GM18505 (cell line): Measurements from ENCODE around the gene SPON2.

Source experiments
- ATAC-seq: cut with Tn5 transposase; IDR thresholded peaks from one replicate; pipeline ENCODE4 v1.9.1; 2021; ENCODE audit not compliant: unreplicated experiment
- POLR2A ChIP-seq: IDR thresholded peaks from 4 replicates; pipeline ENCODE4 v1.6.1; 2011; ENCODE audit warnings: borderline replicate concordance; ENCODE audit not compliant: insufficient read depth, insufficient read length; ENCODE audit errors: extremely low read depth

The SPON2 gene

GRCh38 chr4:1204828-1205585, 32.6 kb upstream of the SPON2 start:
- TF ChIP-seq POLR2A = no peak
- no peak for ATAC-seq

- ATAC-seq = no peak
- no peak for TF ChIP-seq POLR2A
Measured at GRCh38 chr4:1204286-1204827, 32.0 kb upstream of the SPON2 start.

- no peak for ATAC-seq
- no peak for TF ChIP-seq POLR2A
Measured at GRCh38 chr4:1203026-1203616, 30.7 kb upstream of the SPON2 start.

- no peak for TF ChIP-seq POLR2A
- no peak for ATAC-seq
Measured at GRCh38 chr4:1202526-1203011, 30.2 kb upstream of the SPON2 start.

GRCh38 chr4:1201851-1202525, 29.6 kb upstream of the SPON2 start:
- peak; percentile 40 for ATAC-seq
- no peak for TF ChIP-seq POLR2A

- no peak for ATAC-seq
- TF ChIP-seq POLR2A = no peak
Measured at GRCh38 chr4:1200425-1201035, 28.1 kb upstream of the SPON2 start.

- no peak for TF ChIP-seq POLR2A
- ATAC-seq = no peak
Measured at GRCh38 chr4:1199556-1200331, 27.4 kb upstream of the SPON2 start.

- TF ChIP-seq POLR2A = no peak
- ATAC-seq = no peak
Measured at GRCh38 chr4:1198098-1198844, 25.9 kb upstream of the SPON2 start.

- no peak for TF ChIP-seq POLR2A
- ATAC-seq = no peak
Measured at GRCh38 chr4:1196421-1197183, 24.2 kb upstream of the SPON2 start.

GRCh38 chr4:1195891-1196401, 23.6 kb upstream of the SPON2 start:
- ATAC-seq = no peak
- TF ChIP-seq POLR2A = no peak

- no peak for TF ChIP-seq POLR2A
Measured at GRCh38 chr4:1195109-1195671, 22.8 kb upstream of the SPON2 start.

More at GRCh38 chr4:1195109-1195671, 22.8 kb upstream of the SPON2 start:
- no peak for ATAC-seq
